COLO668 (cell line): ENCODE data around the gene EFNA2.
A peak's percentile ranks its signal among the peaks of the same experiment; 100 is the strongest.

Experiments
- DNase-seq: peaks from one replicate; lab custom pipeline; 2025; ENCODE audit not compliant: unreplicated experiment; lab: John Stamatoyannopoulos, UW

EFNA2 gene

DNA sequence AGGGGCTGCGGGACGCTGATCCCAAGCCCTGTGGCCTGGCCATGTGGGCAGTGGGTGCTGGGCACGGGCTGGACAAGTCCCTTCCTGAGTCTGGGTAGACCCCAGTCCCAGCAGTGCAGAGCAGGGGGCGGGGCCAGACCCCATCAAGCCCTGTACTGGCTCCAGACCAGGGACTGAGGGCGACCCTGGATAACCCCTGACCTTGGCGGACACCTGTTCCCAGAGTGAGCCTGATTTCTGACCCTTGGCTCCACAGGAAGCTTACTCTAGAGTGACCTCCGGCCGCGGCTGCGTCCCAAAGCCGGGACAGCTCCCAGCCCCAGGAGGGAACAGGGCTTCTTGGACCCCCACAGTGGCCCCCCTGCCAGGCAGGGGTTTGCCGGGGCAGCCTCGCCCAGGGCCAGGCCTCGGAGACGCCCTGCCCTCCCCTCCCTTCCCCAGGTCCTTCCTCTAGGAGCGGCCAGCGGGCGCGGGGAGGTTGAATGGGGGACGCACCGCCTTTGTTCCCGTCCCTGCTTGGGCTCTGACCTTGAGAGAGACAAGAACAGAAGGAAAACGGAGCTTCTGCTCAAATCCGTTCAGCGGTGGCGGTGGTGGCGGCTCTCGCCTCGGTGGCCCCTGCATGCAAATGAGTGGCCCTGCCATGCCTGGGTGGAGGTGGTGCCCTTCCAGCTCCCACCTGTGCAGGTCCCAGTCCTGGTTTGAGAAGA, 2.3 kb upstream of the EFNA2 start:
- DNase-seq, result no peak

DNA sequence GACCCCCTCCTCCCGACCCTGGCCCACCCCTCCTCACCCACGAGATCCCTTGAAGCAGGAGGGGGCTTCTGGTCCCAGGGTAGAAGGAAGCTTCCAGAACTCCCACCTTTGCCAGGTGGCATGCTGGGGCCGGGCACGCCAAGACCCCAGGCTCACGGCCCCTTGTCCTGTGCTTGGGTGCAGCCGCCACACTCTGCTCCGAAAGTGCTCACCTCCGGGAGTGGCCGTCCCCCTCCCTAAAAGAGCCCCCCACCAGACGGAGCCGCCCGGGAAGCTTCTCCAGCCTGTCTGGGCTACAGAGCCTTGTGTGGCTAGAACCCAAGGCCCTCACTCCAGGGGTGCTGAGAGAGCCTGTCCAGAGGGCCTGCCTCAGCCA, 1.8 kb upstream of the EFNA2 start:
- no peak for DNase-seq

DNA sequence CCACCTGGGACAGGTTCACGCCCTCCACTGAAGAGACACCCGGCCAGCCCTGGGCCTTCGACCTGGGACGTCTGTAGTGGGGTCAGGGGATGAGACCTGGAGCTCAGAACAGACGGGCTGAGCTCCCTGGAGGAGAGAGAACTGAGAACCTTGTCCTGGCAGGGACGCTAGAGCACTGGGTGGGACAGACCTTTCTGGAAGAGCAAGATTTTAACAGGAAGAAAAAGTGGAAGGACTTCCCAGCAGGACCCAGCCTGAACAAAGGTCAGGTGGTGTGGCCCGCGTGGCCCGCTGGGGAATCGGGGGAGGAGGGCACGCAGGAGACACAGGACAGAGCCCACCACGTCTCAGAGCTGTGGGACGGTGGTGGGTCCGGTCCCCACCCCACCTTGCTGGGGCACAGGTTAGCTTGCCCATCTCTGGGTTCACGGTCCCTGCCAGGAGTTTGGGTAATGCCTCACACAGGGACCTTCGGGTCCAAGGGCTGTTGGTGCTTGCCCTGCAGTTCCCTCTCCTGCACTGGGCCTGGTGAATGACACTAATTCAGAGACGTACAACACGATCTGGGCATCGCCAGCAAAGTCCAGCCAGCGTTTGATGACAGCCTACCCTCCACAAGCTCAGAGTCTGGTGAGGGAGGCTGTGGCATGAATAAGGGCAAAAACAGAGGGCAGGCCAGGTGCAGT, 1.2 kb upstream of the EFNA2 start:
- DNase-seq, result no peak

DNA sequence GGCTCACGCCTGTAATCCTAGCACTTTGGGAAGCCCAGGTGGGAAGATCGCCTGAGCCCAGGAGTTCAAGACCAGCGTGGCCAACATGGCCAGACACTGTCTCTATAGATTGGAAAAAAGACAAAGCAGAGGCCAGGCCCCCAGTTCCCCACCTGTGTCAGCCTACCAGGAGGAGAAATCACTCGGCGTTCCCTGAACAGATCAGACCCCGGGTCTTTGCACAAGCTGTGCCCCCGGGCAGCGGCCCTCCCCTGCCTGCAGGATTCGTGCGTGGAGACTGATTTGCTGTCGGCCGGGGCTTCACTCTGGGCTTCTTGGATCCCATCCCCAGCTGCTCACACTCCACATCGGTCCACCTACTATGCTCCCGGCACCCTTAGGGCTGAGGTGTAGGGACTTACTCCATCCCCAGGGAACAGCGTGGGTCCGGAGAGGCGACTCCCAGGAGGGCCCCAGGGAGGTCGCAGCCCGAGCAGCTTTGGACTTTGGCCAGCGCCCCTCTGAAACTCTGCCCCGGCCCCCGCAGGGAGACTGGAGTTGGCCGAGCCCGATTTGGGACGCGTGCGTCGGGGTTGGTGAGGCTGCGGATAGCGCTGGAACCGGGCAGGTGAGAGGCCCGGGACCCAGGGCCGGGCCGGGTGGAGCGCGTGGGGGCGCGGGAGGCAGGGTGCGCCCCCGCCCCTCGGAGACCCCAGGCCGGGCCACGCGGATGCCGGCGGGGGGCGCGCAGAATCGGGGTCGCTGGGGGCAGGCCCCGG, 515 bp upstream of the EFNA2 start:
- no peak for DNase-seq

DNA sequence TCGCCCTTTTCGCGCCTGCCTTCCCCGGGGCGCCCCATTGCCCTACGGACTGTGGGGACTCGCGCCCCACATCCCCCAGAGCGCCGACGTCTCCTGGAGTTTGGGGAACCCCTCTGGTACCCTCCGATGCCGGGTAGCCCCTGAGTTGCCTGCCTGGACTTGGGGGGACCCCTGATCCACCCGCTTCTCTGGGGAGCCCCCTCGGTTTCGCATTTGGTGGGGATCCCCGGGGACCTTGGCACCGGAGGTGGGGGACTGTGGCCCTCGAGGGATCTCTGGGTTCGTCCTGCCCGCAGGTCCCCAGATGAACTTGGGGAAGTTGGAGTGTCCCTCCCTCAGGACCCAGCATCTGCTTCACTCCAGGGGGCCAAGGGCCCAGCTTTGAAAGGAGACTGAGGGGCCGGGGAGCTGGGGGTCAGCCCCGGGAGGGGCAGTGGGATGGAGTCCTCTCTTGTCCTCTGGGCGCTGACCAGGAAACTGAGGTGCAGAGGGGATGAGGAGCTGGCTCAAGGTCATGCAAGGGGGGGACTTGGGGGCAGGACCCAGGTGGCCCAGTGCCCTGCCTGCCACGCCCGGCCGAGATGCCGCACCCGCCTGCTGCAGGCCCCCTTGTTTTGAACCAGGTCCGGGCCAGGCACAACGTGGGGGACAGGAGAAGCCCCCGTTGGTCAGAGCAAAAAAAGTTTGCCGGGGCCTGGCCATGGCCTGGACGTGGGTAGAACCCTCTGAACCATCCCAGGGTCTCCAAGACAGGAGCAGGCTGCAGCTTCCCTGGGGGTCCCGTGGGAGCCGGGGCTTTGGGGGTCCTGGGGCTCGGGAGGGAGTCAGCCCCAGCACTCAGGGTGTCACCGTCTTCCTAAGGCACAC, 1.0 kb downstream of the EFNA2 start:
- no peak for DNase-seq

DNA sequence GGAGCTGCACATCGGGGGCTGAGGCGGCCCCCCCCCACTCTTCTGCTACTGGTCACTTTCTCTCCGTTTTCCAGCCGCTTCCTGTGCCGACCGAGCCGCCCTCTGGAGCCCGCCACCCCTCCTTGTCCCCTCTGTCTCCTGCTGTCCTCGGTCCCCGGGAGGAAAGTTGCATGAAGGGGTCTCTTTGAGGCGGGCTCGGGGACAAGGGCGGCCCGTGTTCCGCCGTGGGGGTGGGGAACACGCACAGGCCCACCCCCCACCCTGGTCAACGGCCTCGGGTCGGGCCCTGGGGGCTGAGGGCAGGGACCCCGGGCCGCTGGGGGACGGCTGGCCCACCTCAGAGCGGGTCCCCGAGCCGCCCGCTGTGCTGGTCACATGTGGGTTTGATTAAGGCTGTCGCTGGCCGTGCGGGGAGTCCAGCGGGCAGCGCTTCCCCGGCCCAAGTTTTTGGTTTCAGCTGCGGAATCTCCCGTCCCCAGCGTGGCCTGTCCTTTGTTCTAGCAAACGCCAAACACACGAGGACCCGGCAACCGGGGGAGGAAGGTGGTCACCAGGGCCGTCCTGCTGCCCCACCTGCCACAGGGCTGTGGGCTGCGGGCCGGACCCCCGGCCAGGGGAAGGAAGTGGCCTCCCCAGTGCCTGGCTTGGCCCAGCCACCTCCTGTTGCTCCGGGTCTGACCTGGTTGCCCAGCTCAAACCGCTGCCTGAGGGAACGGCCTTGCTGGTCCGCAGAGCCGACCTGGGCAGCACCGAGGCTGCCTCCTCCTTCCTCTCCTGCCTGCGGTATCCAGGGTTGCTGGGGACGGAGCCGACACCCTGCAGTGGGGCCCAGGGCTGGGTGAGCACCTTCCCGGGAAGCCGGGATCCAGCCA, 1.9 kb downstream of the EFNA2 start:
- DNase-seq, result peak; percentile 23

DNA sequence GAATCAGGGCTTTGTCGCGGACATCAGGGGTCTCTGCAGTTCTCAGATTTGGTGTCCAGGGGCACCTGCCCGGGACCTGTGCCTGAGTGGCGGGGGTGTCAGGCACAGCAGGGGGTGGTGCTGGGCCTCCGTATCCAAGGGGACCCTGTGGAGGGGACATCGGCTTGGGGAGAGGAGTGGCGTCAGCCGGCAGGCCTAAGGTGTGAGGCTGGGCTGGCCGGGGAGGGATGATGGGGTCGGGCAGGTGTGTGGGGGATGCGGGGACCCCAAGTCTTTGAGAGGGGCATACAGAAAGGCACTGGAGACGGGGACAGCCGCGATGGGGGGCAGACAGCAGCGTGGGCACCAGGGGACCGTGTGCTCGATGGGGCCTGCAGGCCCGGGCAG, 2.5 kb downstream of the EFNA2 start:
- DNase-seq, result no peak

DNA sequence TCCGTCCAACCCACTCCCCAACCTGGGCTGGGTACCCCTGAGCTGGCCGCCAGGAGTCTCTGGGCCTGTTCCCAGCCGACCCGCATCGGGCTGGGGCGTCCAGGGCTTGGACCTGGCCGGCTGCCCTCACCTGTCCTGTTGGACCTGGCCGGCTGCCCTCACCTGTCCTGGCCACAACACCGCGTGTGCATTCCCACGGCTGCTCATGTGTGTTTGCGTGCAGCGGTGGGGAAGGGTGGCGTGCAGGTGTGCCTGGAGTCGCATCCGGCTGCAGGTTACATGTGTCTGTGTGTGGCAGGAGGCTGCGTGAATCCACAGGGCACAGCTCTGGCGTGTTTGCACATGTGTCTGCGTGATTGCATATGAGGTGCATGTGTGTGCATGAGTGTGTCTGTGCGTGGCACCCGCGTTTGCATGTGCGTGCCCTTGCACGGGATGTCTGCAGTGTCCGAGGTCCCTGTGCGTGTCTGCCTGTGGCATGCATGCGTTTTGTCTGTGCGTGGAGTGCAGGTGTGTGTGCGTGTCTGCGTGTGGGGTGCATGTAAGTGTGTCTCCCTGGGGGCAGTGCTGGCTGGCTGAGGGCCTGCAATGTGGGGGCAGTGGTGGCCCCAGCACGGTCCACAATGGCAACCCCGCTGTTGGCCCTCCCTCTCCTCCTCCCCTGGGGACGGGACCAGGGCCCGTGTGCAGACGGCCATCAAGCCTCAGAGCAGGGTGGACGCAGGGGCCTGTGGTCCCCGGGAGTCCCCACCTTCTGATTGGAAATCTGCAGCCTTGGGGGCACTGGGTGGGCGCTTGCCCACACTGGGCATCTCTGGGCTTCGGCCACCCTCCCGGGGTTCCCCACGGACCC, 3.4 kb downstream of the EFNA2 start:
- DNase-seq, result no peak

DNA sequence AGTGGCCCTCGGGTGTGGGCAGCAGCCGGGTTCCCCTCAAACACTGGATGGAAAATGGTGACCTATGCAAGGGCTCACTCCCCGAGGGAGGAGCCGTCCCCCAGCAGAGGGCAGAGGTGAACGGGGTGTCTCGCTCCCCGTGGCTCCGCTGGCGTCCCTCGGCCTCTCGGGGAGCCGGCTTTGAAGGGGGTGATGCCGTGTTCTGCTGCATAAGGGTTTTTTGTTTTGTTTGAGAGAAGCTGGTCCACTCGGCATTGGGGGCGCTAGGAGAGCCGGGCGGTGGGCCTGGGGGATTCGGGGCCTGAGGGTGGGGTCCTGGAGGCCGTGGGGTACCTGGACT, 4.0 kb downstream of the EFNA2 start:
- DNase-seq, result no peak

DNA sequence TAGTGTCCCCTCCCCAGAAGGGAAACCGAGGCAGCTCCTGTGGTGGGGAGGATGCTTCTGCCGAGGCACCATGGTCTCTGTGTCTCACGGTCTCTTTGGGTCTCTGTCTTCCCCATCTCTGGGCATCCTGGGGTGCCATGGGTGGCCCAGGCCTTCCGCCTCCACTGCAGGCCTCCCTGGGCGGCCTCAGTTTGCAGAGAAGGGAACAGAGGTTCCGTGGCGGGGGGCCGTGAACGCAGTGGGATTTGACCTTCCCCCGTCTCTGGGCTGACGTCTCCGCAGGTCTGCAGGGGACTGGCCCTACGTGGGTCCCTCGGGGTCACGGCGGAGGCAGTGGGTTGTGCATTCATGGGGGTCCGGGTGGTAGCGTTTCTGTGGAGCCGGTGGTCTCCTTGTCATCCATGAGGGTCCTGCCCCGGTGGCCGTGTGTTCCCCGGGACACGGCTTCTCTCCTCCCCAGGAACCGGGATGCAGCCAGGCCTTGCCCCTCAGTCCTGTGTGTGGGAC, 4.6 kb downstream of the EFNA2 start:
- no peak for DNase-seq

DNA sequence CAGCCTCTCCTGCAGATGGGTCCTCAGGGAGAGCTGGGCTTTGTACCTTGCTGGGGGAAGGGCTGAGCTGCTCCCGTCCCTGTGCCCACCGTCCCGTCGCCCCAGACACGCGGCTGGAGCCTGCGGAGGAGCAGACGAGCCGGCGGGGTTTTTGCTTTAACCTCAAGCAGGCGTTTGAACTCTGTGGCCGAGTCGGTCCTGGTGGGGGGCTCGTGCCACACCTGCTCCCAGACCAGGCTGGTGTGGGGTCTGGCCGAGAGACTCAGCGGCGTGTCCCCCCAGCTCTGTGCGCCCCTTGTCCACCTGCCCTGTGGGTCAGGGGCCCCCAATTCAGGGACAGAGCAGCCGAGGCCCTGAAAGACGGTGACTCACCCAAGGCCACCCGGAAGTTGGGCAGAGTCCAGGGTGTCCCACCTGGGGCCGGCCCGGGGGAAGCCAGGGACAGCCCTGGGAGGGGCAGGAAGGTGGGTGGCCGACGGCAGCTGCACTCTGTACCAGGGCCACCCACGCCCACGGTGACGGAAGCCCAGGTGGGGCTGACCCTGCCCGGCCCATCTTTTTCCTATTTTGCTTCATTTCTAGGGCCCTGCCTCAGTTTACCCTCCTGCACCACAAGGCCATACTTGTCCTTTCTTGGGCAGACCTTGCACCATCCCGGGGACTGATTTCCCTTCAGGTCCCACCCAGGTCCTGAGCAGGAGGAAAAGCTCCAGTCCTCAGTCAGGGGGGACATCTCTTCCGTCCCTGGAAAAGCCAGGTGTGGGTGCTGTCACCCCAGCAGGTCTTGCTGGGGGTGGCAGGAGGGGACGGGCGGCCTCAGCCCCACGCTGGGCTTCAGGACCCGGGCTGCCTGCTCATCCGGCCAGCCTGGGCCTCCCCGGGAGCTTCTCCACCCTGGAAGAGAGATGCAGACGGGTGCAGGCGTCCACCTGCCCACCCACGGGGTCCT, 5.3 kb downstream of the EFNA2 start:
- DNase-seq, result no peak

DNA sequence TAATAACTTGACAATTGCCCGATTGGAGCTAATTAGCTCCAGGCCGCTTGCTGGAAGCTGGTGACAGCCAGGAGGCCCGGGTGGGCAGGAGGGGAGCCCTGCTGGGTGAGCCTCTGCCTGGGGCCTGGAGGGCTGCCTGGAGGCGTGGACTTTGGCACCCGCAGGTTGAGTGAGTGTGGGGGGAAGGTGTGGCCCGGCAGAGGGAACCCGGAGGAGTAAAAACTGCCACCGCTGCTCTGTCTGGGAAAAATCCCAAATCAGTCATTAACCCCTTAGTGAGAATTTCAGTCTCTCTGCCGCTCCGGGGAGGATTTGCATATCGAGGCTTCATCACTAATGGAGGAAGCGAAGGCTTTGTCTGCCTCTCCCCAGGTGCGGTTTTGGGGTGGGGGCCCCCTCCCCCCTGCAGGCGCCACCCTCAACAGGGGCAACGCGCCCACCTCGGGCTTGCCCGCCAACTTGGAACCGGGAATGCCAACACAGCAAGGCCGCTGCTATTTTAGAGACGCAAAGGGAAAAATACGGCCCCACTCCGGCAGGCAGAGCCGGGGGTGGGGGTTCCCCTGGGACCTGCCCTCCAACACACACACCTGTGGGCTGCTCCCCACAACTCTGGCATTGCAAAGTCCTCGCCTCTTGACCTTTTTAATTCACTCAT, 6.2 kb downstream of the EFNA2 start:
- DNase-seq, result no peak

DNA sequence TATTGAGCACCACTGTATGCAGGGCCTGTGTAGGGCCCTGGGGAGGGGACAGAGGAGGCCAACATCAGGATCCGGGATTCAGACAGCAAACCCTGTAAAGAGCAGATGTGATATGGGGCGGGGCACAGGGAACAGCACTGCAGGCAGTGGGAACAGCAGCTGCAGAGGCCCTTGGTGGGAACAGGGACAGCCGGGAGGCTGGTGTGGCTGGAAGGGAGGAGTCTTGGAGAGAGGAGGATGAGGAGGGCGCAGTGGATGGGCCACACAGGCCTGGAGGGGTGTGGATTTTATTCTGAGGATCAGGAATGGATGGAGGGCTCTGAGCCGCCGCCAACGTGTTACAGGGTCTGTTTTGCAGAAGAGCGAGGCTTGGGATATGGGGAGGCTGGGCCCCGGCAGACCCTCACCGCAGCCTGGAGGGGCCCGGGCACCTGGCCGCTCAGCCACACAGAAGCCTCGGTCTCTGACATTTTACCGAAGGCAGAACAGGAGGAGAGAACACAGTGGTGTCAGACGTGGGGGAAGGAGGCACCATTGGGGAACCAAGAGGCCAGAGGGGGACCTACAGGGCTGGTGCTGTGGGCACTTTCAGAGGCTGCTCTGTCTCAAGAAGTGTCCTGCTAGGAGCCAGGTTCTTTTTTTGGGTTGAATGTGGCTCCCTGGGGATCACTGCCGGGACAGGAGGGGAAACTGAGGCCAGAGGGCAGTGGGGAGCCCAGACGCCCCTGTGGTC, 6.9 kb downstream of the EFNA2 start:
- DNase-seq, result no peak

DNA sequence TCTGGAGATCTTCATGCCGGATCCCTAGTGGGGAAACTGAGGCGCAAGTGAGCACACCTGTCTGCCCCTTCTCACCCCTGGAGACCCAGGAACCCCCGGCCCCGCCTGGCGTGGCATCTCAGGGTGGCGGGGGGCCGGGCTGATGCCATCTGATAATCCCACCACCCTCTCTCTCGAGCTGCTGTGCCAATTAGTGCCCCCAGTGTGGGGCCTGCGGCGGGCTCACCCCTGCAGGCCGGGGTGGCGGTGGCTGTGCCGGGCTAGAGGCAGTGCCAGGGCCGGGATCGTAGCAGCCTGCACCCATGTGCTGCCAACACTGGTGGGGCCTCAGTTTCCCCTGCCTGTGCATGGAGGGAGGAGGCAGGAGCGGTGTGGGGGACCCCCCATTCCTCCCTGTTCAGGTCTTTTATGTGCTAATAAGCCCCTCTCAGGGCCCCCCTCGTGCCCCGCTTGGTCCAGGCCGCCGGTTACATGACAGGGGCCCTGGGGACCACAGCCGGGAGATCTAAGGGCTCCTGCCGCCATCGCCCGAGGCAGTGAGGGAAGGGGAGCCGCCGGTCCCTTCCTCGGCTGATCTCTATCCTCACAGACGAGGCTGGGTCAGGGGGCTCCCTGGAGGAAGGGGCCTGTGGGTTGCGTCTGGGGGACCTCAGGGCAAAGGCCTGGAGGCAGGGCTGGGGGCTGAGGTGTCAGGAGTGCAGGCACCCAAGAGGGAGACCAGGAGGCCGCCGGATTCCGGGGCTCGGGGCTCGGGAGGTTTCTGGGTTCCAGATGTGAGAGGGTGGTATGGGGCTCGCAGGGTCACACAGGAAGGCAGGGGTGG, 8.3 kb downstream of the EFNA2 start:
- no peak for DNase-seq

DNA sequence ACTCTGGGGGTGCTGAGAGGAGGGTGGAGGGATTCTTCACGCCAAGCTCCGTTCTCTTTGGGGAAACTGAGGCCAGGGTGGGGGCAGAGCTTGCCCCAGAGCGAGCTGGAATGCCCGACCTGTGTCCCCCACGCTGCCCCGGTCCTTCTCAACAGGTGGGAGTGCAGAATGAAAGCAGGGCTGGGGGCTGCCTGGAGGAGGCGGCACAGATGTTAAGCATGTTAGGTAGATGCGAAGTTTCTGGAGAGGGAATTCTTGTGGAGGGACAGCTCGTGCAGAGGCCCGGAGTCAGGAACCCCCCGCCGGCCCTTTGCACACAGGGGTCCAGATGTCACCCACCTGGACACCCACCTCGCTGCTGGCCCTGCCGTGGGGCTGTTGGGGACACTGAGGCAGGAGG, 9.0 kb downstream of the EFNA2 start:
- no peak for DNase-seq
